Muscle of leg (tissue), 11 donors: ENCODE results near the gene RABL2A. TPM values are rescaled to one million over a fixed set of nuclear protein-coding genes. Genes with fewer than 3 reads are reported as not detected.
"Not testable (repeated sequence)": the region's sequence is repeated elsewhere in the genome, so short reads cannot be mapped to it uniquely, and the experiment has no call there.

Experiments
- DNase-seq: peaks from one replicate; pipeline ENCODE4 v3.0.0; 2013
- H3K27ac ChIP-seq: one replicate; pipeline ENCODE4 v1.5.1; 2013; ENCODE audit warnings: mild to moderate bottlenecking, low read length, control low read depth
- H3K27me3 ChIP-seq: one replicate; pipeline ENCODE4 v1.6.1; 2013; ENCODE audit warnings: low read length; ENCODE audit not compliant: control insufficient read depth, insufficient read depth
- H3K36me3 ChIP-seq: one replicate; pipeline ENCODE4 v1.6.1; 2013; ENCODE audit warnings: low read length; ENCODE audit not compliant: control insufficient read depth, insufficient read depth
- H3K4me1 ChIP-seq: one replicate; pipeline ENCODE4 v1.6.1; 2013; ENCODE audit warnings: low read length; ENCODE audit not compliant: control insufficient read depth, insufficient read depth
- H3K4me3 ChIP-seq: one replicate; pipeline ENCODE4 v1.5.1; 2013; ENCODE audit warnings: low read length, control low read depth
- H3K9me3 ChIP-seq: replicated peaks from 2 replicates; pipeline ENCODE4 v1.6.1; 2013; ENCODE audit warnings: low read depth, low read length; ENCODE audit not compliant: control insufficient read depth
- WGBS: methylation state at CpG from one replicate; pipeline ENCODE4 v1.1.5; 2013; ENCODE audit warnings: missing lambda C conversion rate; ENCODE audit not compliant: insufficient coverage; 5-methylcytosine and 5-hydroxymethylcytosine counted together
- polyA plus RNA-seq, 8 donors: library from polyadenylated mRNA; unstranded; fragments of 120-200 nt; gene quantifications; one replicate each; pipeline versions ENCODE4 v1.2.1 to v1.2.3, GENCODE V29; 2013; ENCODE audit warnings: inconsistent platforms in 1 of 8, low replicate concordance in 1 of 8; ENCODE audit not compliant: insufficient read length in 8 of 8, insufficient read depth in 1 of 8
- total RNA-seq: library from RNA; stranded (reverse); fragments of 120-200 nt; gene quantifications from one replicate; pipeline ENCODE4 v1.2.4, GENCODE V29; 2013

The RABL2A gene
- total and polyA plus RNA-seq, 9 donors: 8.3 to 19.4 (median 15.2) TPM

DNA sequence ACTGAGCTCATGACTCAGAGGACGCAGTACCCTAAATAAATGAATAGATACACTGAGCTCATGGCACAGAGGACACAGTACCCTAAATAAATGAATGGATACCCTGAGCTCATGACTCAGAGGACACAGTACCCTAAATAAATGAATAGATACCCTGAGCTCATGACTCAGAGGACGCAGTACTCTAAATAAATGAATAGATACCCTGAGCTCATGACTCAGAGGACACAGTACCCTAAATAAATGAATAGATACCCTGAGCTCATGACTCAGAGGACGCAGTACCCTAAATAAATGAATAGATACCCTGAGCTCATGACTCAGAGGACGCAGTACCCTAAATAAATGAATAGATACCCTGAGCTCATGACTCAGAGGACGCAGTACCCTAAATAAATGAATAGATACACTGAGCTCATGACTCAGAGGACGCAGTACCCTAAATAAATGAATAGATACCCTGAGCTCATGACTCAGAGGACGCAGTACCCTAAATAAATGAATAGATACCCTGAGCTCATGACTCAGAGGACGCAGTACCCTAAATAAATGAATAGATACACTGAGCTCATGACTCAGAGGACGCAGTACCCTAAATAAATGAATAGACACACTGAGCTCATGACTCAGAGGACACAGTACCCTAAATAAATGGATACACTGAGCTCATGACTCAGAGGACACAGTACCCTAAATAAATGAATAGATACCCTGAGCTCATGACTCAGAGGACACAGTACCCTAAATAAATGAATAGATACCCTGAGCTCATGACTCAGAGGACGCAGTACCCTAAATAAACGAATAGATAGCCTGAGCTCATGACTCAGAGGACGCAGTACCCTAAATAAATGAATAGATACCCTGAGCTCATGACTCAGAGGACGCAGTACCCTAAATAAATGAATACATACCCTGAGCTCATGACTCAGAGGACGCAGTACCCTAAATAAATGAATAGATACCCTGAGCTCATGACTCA is 24.1 kb downstream of the RABL2A start:
- H3K27ac ChIP-seq: not testable (repeated sequence)
- WGBS: 100% methylated on average over 1 of the region's 14 CpGs

DNA sequence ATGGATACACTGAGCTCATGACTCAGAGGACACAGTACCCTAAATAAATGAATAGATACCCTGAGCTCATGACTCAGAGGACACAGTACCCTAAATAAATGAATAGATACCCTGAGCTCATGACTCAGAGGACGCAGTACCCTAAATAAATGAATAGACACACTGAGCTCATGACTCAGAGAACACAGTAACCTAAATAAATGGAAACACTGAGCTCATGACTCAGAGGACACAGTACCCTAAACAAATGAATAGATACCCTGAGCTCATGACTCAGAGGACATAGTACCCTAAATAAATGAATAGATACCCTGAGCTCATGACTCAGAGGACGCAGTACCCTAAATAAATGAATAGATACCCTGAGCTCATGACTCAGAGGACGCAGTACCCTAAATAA is 25.5 kb downstream of the RABL2A start:
- not testable (repeated sequence) for H3K4me3 ChIP-seq, H3K9me3 ChIP-seq, H3K27ac ChIP-seq, DNase-seq, H3K4me1 ChIP-seq, H3K27me3 ChIP-seq, H3K36me3 ChIP-seq
- no CpG with 5 or more reads among the region's 3 CpGs for WGBS

More for the DNA sequence above, 24.1 kb downstream of the RABL2A start:
- not testable (repeated sequence) for H3K4me3 ChIP-seq, H3K4me1 ChIP-seq, DNase-seq, H3K9me3 ChIP-seq, H3K36me3 ChIP-seq, H3K27me3 ChIP-seq

DNA sequence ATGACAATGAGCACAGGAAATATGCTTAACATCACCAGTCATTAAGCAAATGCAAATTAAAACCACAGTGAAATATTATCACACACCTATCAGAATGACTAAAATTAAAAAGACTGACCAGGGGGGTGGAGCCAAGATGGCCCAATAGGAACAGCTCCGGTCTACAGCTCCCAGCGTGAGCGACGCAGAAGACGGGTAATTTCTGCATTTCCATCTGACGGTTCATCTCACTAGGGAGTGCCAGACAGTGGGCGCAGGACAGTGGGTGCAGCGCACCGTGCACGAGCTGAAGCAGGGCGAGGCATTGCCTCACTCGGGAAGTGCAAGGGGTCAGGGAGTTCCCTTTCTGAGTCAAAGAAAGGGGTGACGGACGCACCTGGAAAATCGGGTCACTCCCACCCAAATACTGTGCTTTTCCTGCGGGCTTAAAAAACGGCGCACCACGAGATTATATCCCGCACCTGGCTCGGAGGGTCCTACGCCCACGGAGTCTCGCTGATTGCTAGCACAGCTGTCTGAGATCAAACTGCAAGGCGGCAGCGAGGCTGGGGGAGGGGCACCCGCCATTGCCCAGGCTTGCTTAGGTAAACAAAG is 29.1 kb downstream of the RABL2A start:
- H3K36me3 ChIP-seq, H3K27ac ChIP-seq, DNase-seq, H3K9me3 ChIP-seq, H3K4me3 ChIP-seq, H3K27me3 ChIP-seq, H3K4me1 ChIP-seq: not testable (repeated sequence)
- WGBS: 96% methylated on average over 13 of the region's 27 CpGs

DNA sequence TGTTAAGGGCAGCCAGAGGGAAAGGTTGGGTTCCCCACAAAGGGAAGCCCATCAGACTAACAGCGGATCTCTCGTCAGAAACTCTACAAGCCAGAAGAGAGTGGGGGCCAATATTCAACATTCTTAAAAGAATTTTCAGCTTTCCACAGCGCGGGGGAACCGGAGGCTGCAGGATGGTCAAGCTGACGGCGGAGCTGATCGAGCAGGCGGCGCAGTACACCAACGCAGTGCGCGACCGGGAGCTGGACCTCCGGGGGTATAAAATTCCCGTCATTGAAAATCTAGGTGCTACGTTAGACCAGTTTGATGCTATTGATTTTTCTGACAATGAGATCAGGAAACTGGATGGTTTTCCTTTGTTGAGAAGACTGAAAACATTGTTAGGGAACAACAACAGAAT is 30.7 kb downstream of the RABL2A start:
- WGBS: no CpG with 5 or more reads among the region's 17 CpGs
- not testable (repeated sequence) for H3K27ac ChIP-seq

DNA sequence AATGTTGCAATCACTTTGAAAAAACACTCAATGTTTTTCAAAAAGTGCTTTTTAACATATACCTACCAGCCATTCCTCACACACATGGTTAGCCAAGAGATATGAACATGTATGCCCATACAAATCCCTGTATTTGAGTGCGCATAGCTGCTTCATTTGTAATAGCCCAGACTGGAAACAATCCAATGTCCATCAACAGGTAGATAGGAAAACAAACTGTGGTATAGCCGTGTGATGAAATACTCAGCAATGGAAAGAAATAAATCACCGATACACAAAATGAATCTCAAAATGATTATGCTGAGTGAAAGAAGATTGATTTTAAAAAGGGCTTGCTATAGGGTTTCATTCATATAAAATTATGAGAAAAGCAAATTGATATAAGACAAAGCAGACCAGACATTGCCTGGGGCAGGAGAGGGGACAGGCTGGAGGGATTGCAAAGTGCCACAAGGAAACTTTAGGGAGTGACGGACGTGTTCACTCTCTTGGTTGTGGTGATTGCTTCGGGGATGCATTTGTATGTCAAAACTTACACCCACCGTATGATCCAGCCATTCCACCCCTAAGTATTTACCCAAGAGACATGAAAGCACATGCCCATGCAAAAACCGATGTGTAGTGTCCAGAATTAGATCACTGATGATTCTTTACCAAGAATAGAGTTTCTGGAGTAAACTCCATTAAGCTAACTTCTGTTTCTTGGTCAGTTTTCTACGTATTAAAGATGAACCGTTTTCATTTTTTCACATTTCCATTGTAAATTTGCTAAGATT is 36.4 kb downstream of the RABL2A start:
- H3K36me3 ChIP-seq, H3K27ac ChIP-seq, H3K4me1 ChIP-seq, H3K27me3 ChIP-seq, DNase-seq, H3K4me3 ChIP-seq, H3K9me3 ChIP-seq: not testable (repeated sequence)
- WGBS: no CpG with 5 or more reads among the region's 10 CpGs

More for the DNA sequence above, 30.7 kb downstream of the RABL2A start:
- DNase-seq, H3K9me3 ChIP-seq, H3K27me3 ChIP-seq, H3K4me3 ChIP-seq, H3K36me3 ChIP-seq, H3K4me1 ChIP-seq: not testable (repeated sequence)

DNA sequence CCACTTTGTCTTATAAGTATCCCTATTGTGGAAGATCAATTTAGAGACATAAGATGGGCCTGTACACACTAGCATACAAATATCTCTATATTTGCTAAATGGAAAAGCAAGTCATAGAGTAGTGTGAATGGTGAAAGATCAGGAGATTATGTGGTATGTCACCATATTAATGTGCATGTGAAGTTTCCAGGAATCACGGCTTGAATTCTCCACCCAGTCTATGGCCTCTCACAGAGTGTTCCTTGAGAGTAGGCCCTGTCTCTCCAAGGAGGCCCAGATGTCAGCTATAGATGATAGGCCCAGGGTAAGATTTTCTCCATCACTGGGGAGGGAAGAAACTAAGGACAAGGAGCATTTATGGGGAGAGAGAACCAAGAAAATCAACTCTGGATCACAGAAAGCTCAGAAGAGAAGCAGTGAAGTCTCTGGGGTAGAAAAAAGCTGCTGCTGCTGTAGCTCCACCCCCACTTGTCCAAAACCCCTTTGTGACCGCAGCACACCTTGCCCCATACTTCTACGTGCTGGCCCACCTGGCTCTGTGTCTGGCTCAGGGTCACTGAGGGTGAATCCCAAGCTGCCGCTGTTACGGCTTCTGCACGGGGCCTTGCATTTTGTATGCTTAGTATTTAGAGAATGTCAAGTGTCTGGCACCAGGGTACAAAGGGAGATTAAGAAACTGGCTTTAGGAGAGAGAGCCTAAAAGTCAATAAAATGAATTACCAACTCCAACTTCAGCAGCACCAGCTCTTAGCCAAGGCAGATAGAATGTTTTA is 37.9 kb downstream of the RABL2A start:
- not testable (repeated sequence) for H3K4me3 ChIP-seq, H3K36me3 ChIP-seq, H3K4me1 ChIP-seq, H3K9me3 ChIP-seq, H3K27me3 ChIP-seq, H3K27ac ChIP-seq, DNase-seq
- 100% methylated on average over 1 of the region's 6 CpGs for WGBS

DNA sequence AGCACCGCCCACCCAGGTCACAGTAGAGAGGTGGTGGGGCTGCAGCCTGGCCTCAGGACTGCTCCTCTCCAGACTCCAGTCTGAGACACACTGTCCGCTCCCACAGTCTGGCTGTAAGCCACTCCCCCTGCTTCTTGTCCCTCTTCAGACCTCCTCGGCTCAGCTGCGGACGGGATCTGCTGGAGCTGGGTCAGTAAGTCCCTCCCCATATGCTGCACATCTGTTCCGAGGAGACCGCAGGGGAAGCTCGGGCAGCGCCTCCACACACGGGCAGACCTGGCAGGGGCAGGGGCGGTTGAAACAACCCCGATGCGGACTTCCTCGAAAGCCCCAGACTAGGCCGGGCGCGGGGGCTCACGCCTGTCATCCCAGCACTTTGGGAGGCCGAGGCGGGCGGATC is 41.9 kb downstream of the RABL2A start:
- 86% methylated on average over 18 of the region's 21 CpGs for WGBS
- H3K4me1 ChIP-seq, H3K4me3 ChIP-seq, H3K27me3 ChIP-seq, H3K9me3 ChIP-seq, H3K27ac ChIP-seq, DNase-seq, H3K36me3 ChIP-seq: not testable (repeated sequence)

DNA sequence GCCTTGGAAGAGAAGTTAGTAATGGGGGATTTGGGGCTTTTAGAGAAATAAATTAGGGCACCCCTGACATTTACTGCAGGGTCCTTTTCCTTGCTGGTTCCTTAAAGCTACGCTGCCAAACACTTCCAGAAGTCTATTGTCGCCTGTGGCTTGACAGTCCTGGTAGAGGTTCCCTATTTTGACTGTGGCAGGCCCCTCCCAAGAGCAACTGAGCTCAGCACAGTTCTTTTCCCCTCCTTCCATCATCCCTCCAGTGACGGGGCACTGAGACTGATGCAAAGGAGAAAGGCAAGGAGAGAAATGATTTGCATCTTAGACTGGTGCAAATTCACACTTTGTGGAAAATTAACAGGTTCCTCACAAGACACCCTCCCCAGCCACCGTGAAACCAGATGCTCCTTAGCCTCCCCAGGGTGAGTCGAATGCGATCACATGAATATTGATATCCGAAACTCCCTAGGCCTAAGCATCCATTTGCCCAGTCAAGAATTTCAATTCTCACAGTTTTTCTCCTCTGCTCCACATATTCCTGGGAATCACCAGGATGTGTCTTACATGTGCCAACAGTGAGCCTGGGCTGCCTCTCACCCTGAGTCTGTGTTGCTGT is 45.4 kb downstream of the RABL2A start:
- Histone ChIP-seq H3K4me1 (peaks cover 3% of the 10 kb centered on the region), H3K36me3 (no peaks in the 10 kb centered on the region)
- WGBS: 56% methylated on average over 6 of the region's 7 CpGs

DNA sequence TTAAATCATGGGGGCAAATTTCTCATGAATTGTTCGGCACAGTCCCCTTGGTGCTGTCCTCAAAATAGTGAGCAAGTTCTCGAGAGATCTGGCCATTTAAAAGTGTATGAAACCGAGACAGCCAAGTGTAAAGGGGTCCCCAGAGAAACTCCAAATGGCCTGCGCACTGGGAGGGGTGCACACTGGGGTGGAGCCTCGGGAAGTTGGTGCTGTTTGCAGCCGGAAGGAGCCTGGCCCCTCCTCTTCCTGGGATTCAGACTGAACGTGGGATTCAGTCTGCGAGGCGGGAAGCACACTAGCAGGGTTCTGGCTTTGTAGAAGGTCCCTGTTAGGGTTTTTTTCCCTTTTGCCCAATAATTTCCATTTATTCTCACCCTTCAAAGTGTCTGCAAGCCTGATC is 48.8 kb downstream of the RABL2A start:
- H3K27ac ChIP-seq: peak overlapping the region; percentile 49
- peak; percentile 52 for DNase-seq
- no peaks in the 10 kb centered on the region for H3K9me3 ChIP-seq
- WGBS: 27% methylated on average over 6 of the region's 9 CpGs
- no peak overlapping the region for H3K4me3 ChIP-seq
- no peaks in the 10 kb centered on the region for H3K27me3 ChIP-seq
- no peaks in the 10 kb centered on the region for H3K36me3 ChIP-seq
- H3K4me1 ChIP-seq: peaks cover 3% of the 10 kb centered on the region

More for the DNA sequence above, 45.4 kb downstream of the RABL2A start:
- no peak overlapping the region for H3K27ac ChIP-seq
- no peak for DNase-seq
- no peaks in the 10 kb centered on the region for H3K27me3 ChIP-seq
- H3K9me3 ChIP-seq: no peaks in the 10 kb centered on the region
- no peak overlapping the region for H3K4me3 ChIP-seq
